Lower leg skin (tissue), 3 donors: ENCODE measurements around the gene ARHGAP12.

Experiments
- CTCF ChIP-seq, 3 donors: fragments of 450-650 bp; IDR thresholded peaks; one replicate each; pipeline ENCODE4 v1.5.1; 2016; ENCODE audit warnings: antibody characterized with exemption in 3 of 3, mild to moderate bottlenecking in 3 of 3, moderate library complexity in 2 of 3
- POLR2A ChIP-seq, 2 donors: fragments of 450-650 bp; IDR thresholded peaks; one replicate each; pipeline ENCODE4 v1.6.1; 2016 to 2017; ENCODE audit warnings: antibody characterized with exemption in 2 of 2, mild to moderate bottlenecking in 1 of 2, moderate library complexity in 1 of 2

- no peak for TF ChIP-seq CTCF (IDR thresholded peaks at IDR 0.05)
- TF ChIP-seq POLR2A (IDR thresholded peaks at IDR 0.05) = no peak
Observed at GRCh38 chr10:31926765-31927564, 1.7 kb downstream of the ARHGAP12 start.
